ENCODE measurements around the gene PITX3. TPM values are rescaled to one million over a fixed set of nuclear protein-coding genes. Genes with fewer than 3 reads are reported as not detected.

Gene PITX3
- total RNA-seq: not detected in 2 replicates

GRCh38 chr10:102241444-102242117, at the start of gene PITX3:
Gene PITX3, minus strand, starts transcription at chr10:102241512. Its CDS starts 9,432 bp downstream, at chr10:102232080.
- intact Hi-C loops (cut with micrococcal nuclease): loop anchor here (10.0 kb wide), 2 partner anchors 427 to 953 kb away; partner anchors contain the start of genes NT5C2 and OGA

- intact Hi-C loops (cut with micrococcal nuclease): no loop called here
Measured at GRCh38 chr10:102289840-102290239, 48.5 kb upstream of the PITX3 start.

- intact Hi-C loops (cut with micrococcal nuclease): no loop called here
Measured at GRCh38 chr10:102289356-102289755, 48.0 kb upstream of the PITX3 start.

GRCh38 chr10:102287991-102288390, 46.7 kb upstream of the PITX3 start:
- intact Hi-C loops (cut with micrococcal nuclease): no loop called here

- intact Hi-C loops (cut with micrococcal nuclease): no loop called here
Measured at GRCh38 chr10:102287538-102287937, 46.2 kb upstream of the PITX3 start.

- intact Hi-C loops (cut with micrococcal nuclease): no loop called here
Measured at GRCh38 chr10:102286216-102286615, 44.9 kb upstream of the PITX3 start.

DNA sequence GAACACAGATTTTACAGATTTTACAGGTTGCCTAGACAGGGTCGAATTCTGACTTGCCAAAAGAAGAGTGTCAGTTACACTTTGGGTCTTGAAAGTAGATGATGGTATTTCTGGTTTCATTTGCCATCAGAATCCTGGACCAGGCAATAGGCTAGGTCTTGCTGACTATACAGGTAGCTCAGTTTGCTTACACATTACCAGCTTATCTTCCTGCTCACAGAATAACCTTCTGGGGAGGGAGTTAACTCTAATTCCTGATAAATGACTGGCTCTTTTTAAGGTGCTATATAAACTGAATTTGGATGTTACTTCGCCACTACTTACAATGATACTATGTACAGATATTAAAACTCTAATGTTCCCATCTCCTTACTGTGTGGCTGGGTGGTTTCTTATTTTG, 43.8 kb upstream of the PITX3 start:
- intact Hi-C loops (cut with micrococcal nuclease): no loop called here

DNA sequence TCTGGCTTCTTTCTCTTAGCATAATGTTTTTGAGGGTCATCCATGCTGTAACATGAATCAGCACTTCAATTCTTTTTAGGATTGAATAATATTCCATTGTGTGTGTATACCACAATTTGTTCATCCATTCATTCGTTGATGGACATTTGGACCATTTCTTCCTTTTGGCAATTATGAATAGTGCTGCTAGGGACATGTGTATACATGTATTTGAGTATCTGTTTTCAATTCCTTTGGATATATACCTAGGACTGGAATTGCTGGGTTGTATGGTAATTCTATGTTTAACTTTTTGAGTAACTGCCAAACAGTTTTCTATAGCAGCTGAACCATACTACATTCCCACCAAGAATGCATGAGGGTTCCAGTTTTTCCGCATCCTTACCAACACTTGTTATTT, 43.2 kb upstream of the PITX3 start:
- intact Hi-C loops (cut with micrococcal nuclease): no loop called here

GRCh38 chr10:102283890-102284289, 42.6 kb upstream of the PITX3 start:
- intact Hi-C loops (cut with micrococcal nuclease): no loop called here

- intact Hi-C loops (cut with micrococcal nuclease): no loop called here
Measured at GRCh38 chr10:102283488-102283887, 42.2 kb upstream of the PITX3 start.

- intact Hi-C loops (cut with micrococcal nuclease): no loop called here
Measured at GRCh38 chr10:102281102-102281487, 39.8 kb upstream of the PITX3 start.

DNA sequence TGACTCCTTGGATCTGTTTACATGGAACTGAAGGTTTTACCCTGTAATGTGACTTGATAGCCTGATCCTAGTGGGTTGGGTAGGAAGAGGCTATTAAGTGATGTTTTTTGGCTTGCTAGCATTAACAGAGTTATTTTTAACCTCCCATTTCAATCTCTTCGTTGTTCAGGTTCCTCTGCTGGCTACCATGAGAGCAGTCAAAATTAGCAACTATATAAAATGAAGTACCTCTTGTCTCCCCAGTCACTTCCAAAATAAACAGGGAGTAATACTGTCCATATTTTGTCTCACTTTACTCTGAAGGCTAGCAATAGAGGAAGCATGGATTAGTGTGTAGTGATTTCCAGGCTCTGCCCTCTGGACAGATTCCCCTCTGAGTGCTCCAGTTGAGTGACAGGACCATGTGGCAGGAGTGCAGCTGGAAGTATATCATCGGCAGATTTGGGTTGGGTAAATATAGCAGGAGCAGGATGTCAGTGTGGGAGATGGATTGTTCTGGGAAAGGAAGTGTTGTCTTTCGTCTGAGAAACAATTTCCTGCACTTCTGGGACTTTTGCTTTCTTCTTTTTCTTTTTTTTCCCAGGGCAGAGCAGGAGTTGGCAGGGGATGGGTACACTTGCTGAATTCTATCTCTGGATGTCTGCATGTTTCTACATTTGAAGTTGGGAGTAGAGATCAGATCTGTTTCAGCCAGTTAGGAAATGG, 39.2 kb upstream of the PITX3 start:
- intact Hi-C loops (cut with micrococcal nuclease): no loop called here

DNA sequence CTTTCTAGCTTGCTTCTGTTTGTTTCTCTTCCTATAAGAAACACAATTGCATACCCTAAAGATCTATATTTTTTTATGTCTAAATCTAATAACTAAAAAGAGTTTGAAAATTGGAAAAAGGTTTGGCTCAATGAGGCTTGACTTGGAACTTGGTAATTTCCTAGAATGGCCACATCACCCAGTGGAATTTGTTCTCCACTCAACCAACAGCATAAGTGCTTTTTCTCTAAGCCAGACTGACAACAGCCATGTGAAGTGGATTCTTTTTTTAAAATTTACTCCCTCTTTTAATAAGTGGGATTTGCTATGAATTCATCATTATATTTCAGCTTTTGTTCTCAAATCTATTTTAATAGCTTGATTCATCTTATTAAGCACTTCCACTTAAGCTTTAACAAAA, 37.8 kb upstream of the PITX3 start:
- intact Hi-C loops (cut with micrococcal nuclease): no loop called here

DNA sequence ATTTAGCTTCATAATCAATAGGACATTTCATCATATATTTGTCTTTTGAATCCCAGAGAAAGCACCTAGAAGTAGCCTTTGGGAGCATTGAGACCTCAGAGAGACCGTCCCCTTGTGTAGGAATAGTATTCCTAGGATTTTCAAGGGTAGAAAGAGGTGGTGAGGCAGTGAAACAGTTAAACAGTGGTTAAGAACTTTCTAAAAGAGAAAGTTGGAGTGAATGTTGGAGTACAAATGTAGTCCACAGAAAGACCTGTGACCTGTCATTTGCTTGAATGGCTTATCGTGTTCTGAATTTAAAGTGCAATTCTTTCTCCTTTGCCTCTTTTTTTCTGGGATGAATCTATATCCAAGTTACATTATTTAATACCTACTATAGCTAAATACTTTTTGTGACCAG, 34.0 kb upstream of the PITX3 start:
- intact Hi-C loops (cut with micrococcal nuclease): no loop called here

GRCh38 chr10:102274062-102274461, 32.8 kb upstream of the PITX3 start:
- intact Hi-C loops (cut with micrococcal nuclease): no loop called here

GRCh38 chr10:102269017-102269416, 27.7 kb upstream of the PITX3 start:
- intact Hi-C loops (cut with micrococcal nuclease): no loop called here

- intact Hi-C loops (cut with micrococcal nuclease): no loop called here
Measured at GRCh38 chr10:102268375-102268888, 27.1 kb upstream of the PITX3 start.

GRCh38 chr10:102267748-102268147, 26.4 kb upstream of the PITX3 start:
- intact Hi-C loops (cut with micrococcal nuclease): no loop called here

DNA sequence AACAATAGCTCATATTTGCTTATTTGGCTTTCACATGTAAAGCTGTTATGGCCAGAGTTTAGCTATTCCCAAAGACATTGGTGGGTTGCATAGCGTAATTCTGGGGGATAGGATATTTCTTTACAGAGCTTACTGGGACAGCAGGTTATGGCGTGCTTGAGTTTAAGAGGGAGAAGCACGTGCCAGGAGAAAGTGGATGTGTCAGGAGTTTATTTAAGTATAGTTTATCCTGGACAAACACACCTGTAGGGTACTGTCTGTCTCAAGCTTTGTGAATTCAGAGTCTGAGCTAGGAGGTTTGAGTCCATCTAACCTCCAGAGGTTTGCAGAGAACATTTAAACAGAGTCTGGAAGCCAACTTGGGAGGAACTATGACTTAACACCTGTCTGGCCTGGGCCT, 25.4 kb upstream of the PITX3 start:
- intact Hi-C loops (cut with micrococcal nuclease): no loop called here

DNA sequence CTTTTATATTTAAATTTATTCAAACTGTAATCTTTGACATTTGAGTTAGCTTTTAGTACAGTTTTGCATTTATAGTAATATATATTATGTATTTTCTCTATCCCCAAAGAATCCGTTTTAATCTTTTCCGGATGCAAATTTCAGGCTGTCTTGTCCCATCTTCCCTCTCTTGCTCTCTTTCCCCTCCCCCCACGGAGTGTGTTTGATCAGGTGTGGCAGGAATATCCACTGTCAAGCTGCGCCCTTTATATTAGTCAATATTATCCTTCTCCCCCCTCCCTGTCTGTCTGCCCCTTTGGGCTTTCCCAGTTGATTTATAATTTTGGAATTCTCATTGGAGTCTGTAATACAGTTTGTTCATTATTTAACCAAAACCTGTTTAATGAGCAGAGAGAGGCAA, 23.1 kb upstream of the PITX3 start:
- intact Hi-C loops (cut with micrococcal nuclease): no loop called here

DNA sequence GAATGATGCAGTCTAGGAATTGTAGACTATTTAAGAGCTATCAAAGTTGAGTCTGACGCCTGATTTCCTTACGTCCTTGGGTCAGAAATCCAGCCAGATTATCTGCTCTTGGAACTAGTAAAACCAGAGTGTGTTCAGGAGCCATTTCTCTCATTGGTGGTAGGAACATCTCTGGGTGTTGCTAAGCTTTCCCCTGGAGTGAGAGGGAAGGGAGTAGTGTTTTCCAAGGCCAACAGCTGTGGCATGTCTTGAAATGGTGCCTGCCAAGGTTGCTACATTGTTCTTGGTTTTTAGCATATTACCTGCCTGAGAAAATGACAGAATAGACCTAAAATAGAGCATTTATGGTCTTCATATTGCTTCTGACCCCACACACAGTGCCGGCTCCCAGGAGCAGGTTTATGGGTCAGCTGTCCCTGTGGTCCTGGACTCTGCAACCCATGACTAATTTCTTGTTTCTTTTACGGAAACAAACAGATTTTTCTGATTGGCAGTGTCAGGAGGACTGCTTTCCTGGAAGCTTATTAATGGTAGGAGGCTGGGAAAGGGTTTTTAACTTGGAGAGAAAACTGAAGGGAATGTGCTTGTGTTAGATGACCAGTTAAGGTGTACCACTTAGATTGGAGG, 21.5 kb upstream of the PITX3 start:
- intact Hi-C loops (cut with micrococcal nuclease): no loop called here

DNA sequence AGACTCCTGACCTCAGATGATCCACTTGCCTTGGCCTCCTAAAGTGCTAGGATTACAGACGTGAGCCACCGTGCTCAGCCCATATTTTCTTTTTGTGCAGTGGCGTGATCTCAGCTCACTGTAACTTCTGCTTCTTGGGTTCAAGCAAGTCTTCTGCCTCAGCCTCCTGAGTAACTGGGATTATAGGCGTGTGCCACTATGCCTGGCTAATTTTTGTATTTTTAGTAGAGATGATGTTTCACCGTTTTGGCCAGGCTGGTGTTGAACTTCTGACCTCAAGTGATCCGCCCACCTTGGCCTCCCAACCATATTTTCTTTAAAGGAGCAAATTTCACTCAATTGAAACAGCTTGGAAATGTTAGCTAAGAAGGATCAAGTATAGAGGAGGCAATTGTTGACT, 20.5 kb upstream of the PITX3 start:
- intact Hi-C loops (cut with micrococcal nuclease): no loop called here
